Lower leg skin (tissue), 3 donors: ENCODE results near the gene ADAM10.

Experiments
- CTCF ChIP-seq, 3 donors: fragments of 450-650 bp; IDR thresholded peaks; one replicate each; pipeline ENCODE4 v1.5.1; 2016; ENCODE audit warnings: antibody characterized with exemption in 3 of 3, mild to moderate bottlenecking in 3 of 3, moderate library complexity in 2 of 3
- POLR2A ChIP-seq, 2 donors: fragments of 450-650 bp; IDR thresholded peaks; one replicate each; pipeline ENCODE4 v1.6.1; 2016 to 2017; ENCODE audit warnings: antibody characterized with exemption in 2 of 2, mild to moderate bottlenecking in 1 of 2, moderate library complexity in 1 of 2

- TF ChIP-seq CTCF (IDR thresholded peaks at IDR 0.05) (no peak), POLR2A (IDR thresholded peaks at IDR 0.05) (no peak)
Observed at GRCh38 chr15:58684751-58685150, 64.8 kb downstream of the ADAM10 start.
